ENCODE results near the gene GALNT4. TPM values are rescaled to one million over a fixed set of nuclear protein-coding genes. Genes with fewer than 3 reads are reported as not detected.

Gene GALNT4
- total and polyA plus RNA-seq, 9 of the 15 experiments (the other 6 are each of a cell fraction or from before 2014, with no cell fraction given): 1.2 to 4.6 (median 3.4) TPM

DNA sequence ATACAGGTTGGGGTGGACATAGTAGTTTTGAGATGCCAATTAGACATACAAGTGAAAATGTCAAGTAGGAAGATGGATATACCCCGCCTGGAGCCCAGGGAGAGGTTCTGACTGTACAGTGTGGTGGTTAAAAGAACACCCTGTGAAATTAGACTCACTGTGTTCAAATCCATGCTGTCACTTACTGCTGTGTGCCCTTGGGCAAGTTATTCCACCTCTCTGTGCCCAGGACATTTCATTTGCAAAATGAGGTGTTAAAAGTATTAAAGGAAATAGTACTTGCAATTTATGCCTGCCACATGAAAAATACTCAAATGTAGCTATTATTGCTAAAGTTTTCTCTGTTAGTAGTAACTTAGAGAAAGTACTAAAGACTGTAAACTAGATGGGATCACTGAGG is 18.5 kb downstream of the GALNT4 start:
- Histone ChIP-seq H4K20me1 (replicated peaks; ENCODE audit: control insufficient read depth, insufficient read depth, low read length) (no peaks in the 10 kb centered on the region), H3K9me3 (replicated peaks; ENCODE audit: control insufficient read depth, insufficient read depth, low read depth, low read length) (no peaks in the 10 kb centered on the region), H3K4me2 (ENCODE audit: insufficient read depth, low read length) (no peak overlapping the region), H3K79me2 (ENCODE audit: control insufficient read depth, insufficient read depth, low read length) (no peaks in the 10 kb centered on the region), H3K4me1 (replicated peaks in 1 of 2; ENCODE audit: control insufficient read depth in 2 of 2, insufficient read depth in 2 of 2, low read length in 2 of 2) (no peaks in the 10 kb centered on the region), H2AFZ (ENCODE audit: low read depth, low read length) (no peak overlapping the region), H3K27ac (ENCODE audit: extremely low read depth, low read depth, low read length) (no peak overlapping the region), H3K9me1 (ENCODE audit: control insufficient read depth, insufficient read depth, low read length) (no peaks in the 10 kb centered on the region), H3K27me3 (ENCODE audit: control insufficient read depth in 2 of 2, insufficient read depth in 2 of 2, low read length in 2 of 2) (no peaks in the 10 kb centered on the region), H3K9ac (ENCODE audit: insufficient read depth in 1 of 2, low read depth in 2 of 2, low read length in 2 of 2) (no peak overlapping the region), H3K4me3 (no peak overlapping the region), H3K36me3 (ENCODE audit: control insufficient read depth, insufficient read depth, low read length) (no peaks in the 10 kb centered on the region)
- DNase-seq (ENCODE audit: extremely low read depth in 1 of 4, low spot score in 3 of 4) (no peak), FAIRE-seq (no peak), ATAC-seq (no peak)
- intact Hi-C loops (cut with micrococcal nuclease) (no loop called here), in situ Hi-C loops (cut with MboI) (no loop called here)
- CTCF ChIA-PET (ENCODE audit: low intra/inter-chr PET ratio): no interaction called here
- 0% methylated on average over 1 of the region's 1 CpG for WGBS (ENCODE audit: insufficient coverage, low coverage, missing lambda C conversion rate)
- POLR2A ChIA-PET: interaction anchor here (0.8 to 1.4 kb wide), 2 partner anchors 9 to 14 kb away, joined by 3 to 5 read pairs; no protein-coding TSS in a partner anchor
- BruUV-seq (replicated peaks): no TSS peak
- TF ChIP-seq ZNF79 (CRISPR knock-in tag; IDR thresholded peaks at IDR 0.05; ENCODE audit: low read depth) (no peak), LARP7 (IDR thresholded peaks at IDR 0.05) (no peak), KHSRP (IDR thresholded peaks at IDR 0.05) (no peak), ZFP36 (IDR thresholded peaks at IDR 0.05; ENCODE audit: low read depth, low read length, partially characterized antibody) (peak; percentile 58), POLR2AphosphoS5 (IDR thresholded peaks at IDR 0.05; ENCODE audit: control insufficient read depth, insufficient read depth, low read depth, low read length) (no peak), SP1 (CRISPR knock-in tag; IDR thresholded peaks at IDR 0.05) (no peak), SMARCB1 (IDR thresholded peaks at IDR 0.05; ENCODE audit: insufficient read length, low read depth) (no peak), KDM1A (IDR thresholded peaks at IDR 0.05) (0 out of 4 replicates have a peak, but pooled peaks of 1 of the 2 experiments have one; percentile 25), FOXA3 (CRISPR knock-in tag; conservative IDR thresholded peaks at IDR 0.05 in 1 of 2, IDR thresholded peaks at IDR 0.05 in 1 of 2) (no peak), CBX1 (IDR thresholded peaks at IDR 0.05; ENCODE audit: low read depth) (no peak)
- TF ChIP-seq, protein P1, sequence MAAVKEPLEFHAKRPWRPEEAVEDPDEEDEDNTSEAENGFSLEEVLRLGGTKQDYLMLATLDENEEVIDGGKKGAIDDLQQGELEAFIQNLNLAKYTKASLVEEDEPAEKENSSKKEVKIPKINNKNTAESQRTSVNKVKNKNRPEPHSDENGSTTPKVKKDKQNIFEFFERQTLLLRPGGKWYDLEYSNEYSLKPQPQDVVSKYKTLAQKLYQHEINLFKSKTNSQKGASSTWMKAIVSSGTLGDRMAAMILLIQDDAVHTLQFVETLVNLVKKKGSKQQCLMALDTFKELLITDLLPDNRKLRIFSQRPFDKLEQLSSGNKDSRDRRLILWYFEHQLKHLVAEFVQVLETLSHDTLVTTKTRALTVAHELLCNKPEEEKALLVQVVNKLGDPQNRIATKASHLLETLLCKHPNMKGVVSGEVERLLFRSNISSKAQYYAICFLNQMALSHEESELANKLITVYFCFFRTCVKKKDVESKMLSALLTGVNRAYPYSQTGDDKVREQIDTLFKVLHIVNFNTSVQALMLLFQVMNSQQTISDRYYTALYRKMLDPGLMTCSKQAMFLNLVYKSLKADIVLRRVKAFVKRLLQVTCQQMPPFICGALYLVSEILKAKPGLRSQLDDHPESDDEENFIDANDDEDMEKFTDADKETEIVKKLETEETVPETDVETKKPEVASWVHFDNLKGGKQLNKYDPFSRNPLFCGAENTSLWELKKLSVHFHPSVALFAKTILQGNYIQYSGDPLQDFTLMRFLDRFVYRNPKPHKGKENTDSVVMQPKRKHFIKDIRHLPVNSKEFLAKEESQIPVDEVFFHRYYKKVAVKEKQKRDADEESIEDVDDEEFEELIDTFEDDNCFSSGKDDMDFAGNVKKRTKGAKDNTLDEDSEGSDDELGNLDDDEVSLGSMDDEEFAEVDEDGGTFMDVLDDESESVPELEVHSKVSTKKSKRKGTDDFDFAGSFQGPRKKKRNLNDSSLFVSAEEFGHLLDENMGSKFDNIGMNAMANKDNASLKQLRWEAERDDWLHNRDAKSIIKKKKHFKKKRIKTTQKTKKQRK (IDR thresholded peaks at IDR 0.05; ENCODE audit: borderline replicate concordance, low read depth, low read length): no peak
- TF ChIP-seq, protein P2, sequence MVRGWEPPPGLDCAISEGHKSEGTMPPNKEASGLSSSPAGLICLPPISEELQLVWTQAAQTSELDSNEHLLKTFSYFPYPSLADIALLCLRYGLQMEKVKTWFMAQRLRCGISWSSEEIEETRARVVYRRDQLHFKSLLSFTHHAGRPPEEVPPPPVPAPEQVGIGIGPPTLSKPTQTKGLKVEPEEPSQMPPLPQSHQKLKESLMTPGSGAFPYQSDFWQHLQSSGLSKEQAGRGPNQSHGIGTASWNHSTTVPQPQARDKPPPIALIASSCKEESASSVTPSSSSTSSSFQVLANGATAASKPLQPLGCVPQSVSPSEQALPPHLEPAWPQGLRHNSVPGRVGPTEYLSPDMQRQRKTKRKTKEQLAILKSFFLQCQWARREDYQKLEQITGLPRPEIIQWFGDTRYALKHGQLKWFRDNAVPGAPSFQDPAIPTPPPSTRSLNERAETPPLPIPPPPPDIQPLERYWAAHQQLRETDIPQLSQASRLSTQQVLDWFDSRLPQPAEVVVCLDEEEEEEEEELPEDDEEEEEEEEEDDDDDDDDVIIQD (CRISPR knock-in tag; IDR thresholded peaks at IDR 0.05): no peak
- TF ChIP-seq, protein P3, sequence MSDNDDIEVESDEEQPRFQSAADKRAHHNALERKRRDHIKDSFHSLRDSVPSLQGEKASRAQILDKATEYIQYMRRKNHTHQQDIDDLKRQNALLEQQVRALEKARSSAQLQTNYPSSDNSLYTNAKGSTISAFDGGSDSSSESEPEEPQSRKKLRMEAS (CRISPR knock-in tag; IDR thresholded peaks at IDR 0.05): no peak
- TF ChIP-seq, protein P4, sequence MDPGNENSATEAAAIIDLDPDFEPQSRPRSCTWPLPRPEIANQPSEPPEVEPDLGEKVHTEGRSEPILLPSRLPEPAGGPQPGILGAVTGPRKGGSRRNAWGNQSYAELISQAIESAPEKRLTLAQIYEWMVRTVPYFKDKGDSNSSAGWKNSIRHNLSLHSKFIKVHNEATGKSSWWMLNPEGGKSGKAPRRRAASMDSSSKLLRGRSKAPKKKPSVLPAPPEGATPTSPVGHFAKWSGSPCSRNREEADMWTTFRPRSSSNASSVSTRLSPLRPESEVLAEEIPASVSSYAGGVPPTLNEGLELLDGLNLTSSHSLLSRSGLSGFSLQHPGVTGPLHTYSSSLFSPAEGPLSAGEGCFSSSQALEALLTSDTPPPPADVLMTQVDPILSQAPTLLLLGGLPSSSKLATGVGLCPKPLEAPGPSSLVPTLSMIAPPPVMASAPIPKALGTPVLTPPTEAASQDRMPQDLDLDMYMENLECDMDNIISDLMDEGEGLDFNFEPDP (CRISPR knock-in tag; IDR thresholded peaks at IDR 0.05): no peak
- TF ChIP-seq, protein P5, sequence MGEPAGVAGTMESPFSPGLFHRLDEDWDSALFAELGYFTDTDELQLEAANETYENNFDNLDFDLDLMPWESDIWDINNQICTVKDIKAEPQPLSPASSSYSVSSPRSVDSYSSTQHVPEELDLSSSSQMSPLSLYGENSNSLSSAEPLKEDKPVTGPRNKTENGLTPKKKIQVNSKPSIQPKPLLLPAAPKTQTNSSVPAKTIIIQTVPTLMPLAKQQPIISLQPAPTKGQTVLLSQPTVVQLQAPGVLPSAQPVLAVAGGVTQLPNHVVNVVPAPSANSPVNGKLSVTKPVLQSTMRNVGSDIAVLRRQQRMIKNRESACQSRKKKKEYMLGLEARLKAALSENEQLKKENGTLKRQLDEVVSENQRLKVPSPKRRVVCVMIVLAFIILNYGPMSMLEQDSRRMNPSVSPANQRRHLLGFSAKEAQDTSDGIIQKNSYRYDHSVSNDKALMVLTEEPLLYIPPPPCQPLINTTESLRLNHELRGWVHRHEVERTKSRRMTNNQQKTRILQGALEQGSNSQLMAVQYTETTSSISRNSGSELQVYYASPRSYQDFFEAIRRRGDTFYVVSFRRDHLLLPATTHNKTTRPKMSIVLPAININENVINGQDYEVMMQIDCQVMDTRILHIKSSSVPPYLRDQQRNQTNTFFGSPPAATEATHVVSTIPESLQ (CRISPR knock-in tag; IDR thresholded peaks at IDR 0.05): no peak
